HG03196 (cell line): ENCODE measurements around the gene ORC1.

Source experiments
- ATAC-seq: cut with Tn5 transposase; IDR thresholded peaks from one replicate; pipeline ENCODE4 v1.9.1; 2021; ENCODE audit not compliant: unreplicated experiment

Gene ORC1

GRCh38 chr1:52404116-52404974 lies at the start of gene ORC1, which contains the start of gene PRPF38A:
ORC1 (minus strand) TSS chr1:52404423; CDS start chr1:52402223, 2,200 bp downstream.
PRPF38A (plus strand) TSS chr1:52404602; CDS start chr1:52404750, 148 bp downstream.
- peak; percentile 96 for ATAC-seq

GRCh38 chr1:52444463-52444862 lies 40.2 kb upstream of the ORC1 start:
- no peak for ATAC-seq

GRCh38 chr1:52439976-52440375 lies 35.8 kb upstream of the ORC1 start:
- no peak for ATAC-seq

- ATAC-seq, result no peak
Measured at GRCh38 chr1:52436817-52437216, 32.6 kb upstream of the ORC1 start.

- no peak for ATAC-seq
Measured at GRCh38 chr1:52435650-52436049, 31.4 kb upstream of the ORC1 start.

GRCh38 chr1:52435211-52435610 lies 31.0 kb upstream of the ORC1 start:
- ATAC-seq, result no peak

GRCh38 chr1:52432807-52433206 lies 28.6 kb upstream of the ORC1 start:
- no peak for ATAC-seq

GRCh38 chr1:52427152-52427551 lies 22.9 kb upstream of the ORC1 start:
- ATAC-seq, result no peak

- ATAC-seq, result no peak
Measured at GRCh38 chr1:52426371-52426770, 22.1 kb upstream of the ORC1 start.

- no peak for ATAC-seq
Measured at GRCh38 chr1:52424813-52425212, 20.6 kb upstream of the ORC1 start.

- ATAC-seq, result no peak
Measured at GRCh38 chr1:52424231-52424636, 20.0 kb upstream of the ORC1 start.

- no peak for ATAC-seq
Measured at GRCh38 chr1:52423771-52424170, 19.5 kb upstream of the ORC1 start.

GRCh38 chr1:52423055-52423454 lies 18.8 kb upstream of the ORC1 start:
- no peak for ATAC-seq

- no peak for ATAC-seq
Measured at GRCh38 chr1:52420713-52421112, 16.5 kb upstream of the ORC1 start.

- no peak for ATAC-seq
Measured at GRCh38 chr1:52416811-52417210, 12.6 kb upstream of the ORC1 start.

GRCh38 chr1:52414942-52415341 lies 10.7 kb upstream of the ORC1 start:
- ATAC-seq, result no peak

GRCh38 chr1:52413410-52413989 lies 9.3 kb upstream of the ORC1 start:
- ATAC-seq, result no peak

GRCh38 chr1:52404975-52405338 lies 734 bp upstream of the ORC1 start:
- no peak for ATAC-seq

GRCh38 chr1:52403566-52404115 lies 582 bp downstream of the ORC1 start:
- ATAC-seq, result peak; percentile 31

GRCh38 chr1:52402860-52403240 lies 1.4 kb downstream of the ORC1 start:
- no peak for ATAC-seq

- no peak for ATAC-seq
Measured at GRCh38 chr1:52400131-52400530, 4.1 kb downstream of the ORC1 start.

GRCh38 chr1:52399629-52400028 lies 4.6 kb downstream of the ORC1 start:
- no peak for ATAC-seq
